Natural killer cell (primary cell): ENCODE results near the gene WAPL. TPM values are rescaled to one million over a fixed set of nuclear protein-coding genes. Genes with fewer than 3 reads are reported as not detected.
"Not testable (repeated sequence)": the region's sequence is repeated elsewhere in the genome, so short reads cannot be mapped to it uniquely, and the experiment has no call there.

Source experiments
- ATAC-seq, 3 donors: fragments of 150-1000 bp in 2 of 3; fragments of 200-7000 bp in 1 of 3; cut with Tn5 transposase; 1 replicate in 1 of 3; 2 replicates in 2 of 3; pipeline ENCODE4 v1.10.0; 2021; ENCODE audit warnings: mild to moderate bottlenecking in 2 of 3, moderate library complexity in 2 of 3
- DNase-seq, 2 donors: peaks; one replicate each; pipeline versions ENCODE4 v3.0.0 to v3.0.0-alpha.2; 2013 to 2021; ENCODE audit warnings: mixed read lengths in 1 of 2
- H3K27ac ChIP-seq: one replicate; pipeline ENCODE4 v1.5.1; 2013; ENCODE audit warnings: mild to moderate bottlenecking, low read length
- H3K27me3 ChIP-seq: one replicate; pipeline ENCODE4 v1.6.1; 2013; ENCODE audit warnings: low read length; ENCODE audit not compliant: control insufficient read depth, insufficient read depth
- H3K36me3 ChIP-seq: one replicate; pipeline ENCODE4 v1.6.1; 2013; ENCODE audit warnings: low read length; ENCODE audit not compliant: control insufficient read depth, insufficient read depth
- H3K4me1 ChIP-seq: one replicate; pipeline ENCODE4 v1.6.1; 2013; ENCODE audit warnings: low read length; ENCODE audit not compliant: control insufficient read depth, insufficient read depth
- H3K4me3 ChIP-seq: one replicate; pipeline ENCODE4 v1.5.1; 2013; ENCODE audit warnings: low read length
- H3K9me3 ChIP-seq: one replicate; pipeline ENCODE4 v1.6.1; 2013; ENCODE audit warnings: low read length; ENCODE audit not compliant: control insufficient read depth, insufficient read depth
- H3K27ac Mint-ChIP-seq, 2 donors: one replicate each; pipeline ENCODE4 v1.8.0; 2022; ENCODE audit warnings: mild to moderate bottlenecking in 2 of 2, mixed read lengths in 2 of 2, moderate library complexity in 1 of 2
- H3K27me3 Mint-ChIP-seq, 2 donors: one replicate each; pipeline ENCODE4 v1.8.0; 2022; ENCODE audit warnings: low read depth in 2 of 2, mixed read lengths in 2 of 2
- H3K36me3 Mint-ChIP-seq: one replicate; pipeline ENCODE4 v1.8.0; 2022; ENCODE audit warnings: mixed read lengths
- H3K4me1 Mint-ChIP-seq, 2 donors: one replicate each; pipeline ENCODE4 v1.8.0; 2022; ENCODE audit warnings: mixed read lengths in 2 of 2
- H3K4me3 Mint-ChIP-seq: one replicate; pipeline ENCODE4 v1.8.0; 2022; ENCODE audit warnings: mild to moderate bottlenecking, moderate library complexity, mixed read lengths
- H3K9me3 Mint-ChIP-seq, 2 donors: one replicate each; pipeline ENCODE4 v1.8.0; 2022; ENCODE audit warnings: mixed read lengths in 2 of 2
- CTCF ChIP-seq: fragments of 200-600 bp; IDR thresholded peaks from one replicate; pipeline ENCODE4 v1.8.0; 2022; ENCODE audit warnings: antibody characterized with exemption
- WGBS: methylation state at CpG from one replicate; pipeline ENCODE4 v1.1.7; 2013; ENCODE audit warnings: missing lambda C conversion rate; ENCODE audit not compliant: insufficient coverage; 5-methylcytosine and 5-hydroxymethylcytosine counted together
- intact Hi-C: fragments of 100-400 bp; cut with micrococcal nuclease; formaldehyde crosslinking; loops from one replicate; pipeline ENCODE4 v1.14.2; 2022
- total RNA-seq, 4 donors: library from RNA; stranded (reverse); fragments of 120-200 nt in 1 of 4; gene quantifications; one replicate each; pipeline versions ENCODE4 v1.2.3 to v1.2.4, GENCODE V29; 2013 to 2022

WAPL gene
- total RNA-seq, 3 donors from 2014 or later (not counting 1 experiment from before 2014, with no cell fraction given), result 41.1 to 51.4 (median 51.1) TPM

DNA sequence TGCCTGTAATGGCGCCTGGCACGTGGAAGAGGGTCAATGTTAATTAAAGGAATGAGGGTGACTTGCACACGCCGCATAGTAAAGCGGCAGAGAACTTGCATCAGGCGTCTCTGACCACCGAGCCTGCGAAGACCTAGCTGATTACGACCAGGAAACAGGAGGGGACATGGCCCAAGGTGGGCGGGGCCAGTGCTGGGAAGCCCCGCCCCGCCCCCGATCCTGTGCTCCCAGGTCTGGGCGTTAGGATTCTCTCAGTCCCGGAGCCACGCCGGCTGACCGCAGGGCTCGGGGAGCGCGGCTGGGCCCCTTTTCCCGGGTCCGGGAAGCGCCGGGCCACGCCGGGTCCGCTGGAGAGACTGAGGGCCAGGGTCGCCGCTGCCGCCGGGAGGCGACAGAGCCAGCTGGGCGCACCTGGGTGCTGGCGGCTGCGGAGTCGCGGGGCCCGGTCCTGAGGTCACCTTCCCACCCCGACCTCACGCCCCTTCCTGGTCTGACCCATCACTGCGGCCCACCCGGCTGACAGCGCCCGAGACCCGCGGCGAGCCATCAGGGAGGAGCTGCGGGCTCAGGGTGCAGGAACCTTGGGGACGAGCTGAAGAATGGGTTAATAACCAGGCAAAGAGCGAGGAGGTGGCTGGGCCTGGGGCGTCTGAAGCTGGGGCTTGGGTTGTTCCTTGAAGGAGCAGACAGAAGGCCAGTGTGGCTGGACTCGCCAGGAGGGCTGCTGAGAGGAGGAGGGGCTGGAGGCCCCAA is 132.0 kb downstream of the WAPL start:
- H3K4me3 ChIP-seq, result peak overlapping the region; percentile 22
- DNase-seq (peak in 1 of 2 donors; percentile 46), ATAC-seq (peak in 2 of 3 donors; percentile 61 to 72)
- H3K27ac ChIP-seq, result no peak overlapping the region
- Mint-ChIP-seq H3K27me3 (peaks cover 35 to 55% of the 10 kb centered on the region in 2 donors), H3K27ac (no peak overlapping the region), H3K36me3 (no peaks in the 10 kb centered on the region), H3K4me3 (peak overlapping the region; percentile 88), H3K9me3 (no peaks in the 10 kb centered on the region), H3K4me1 (peaks cover 0 to 4% of the 10 kb centered on the region in 2 donors)
- peaks cover 13% of the 10 kb centered on the region for H3K27me3 ChIP-seq
- H3K4me1 ChIP-seq, result peaks cover 11% of the 10 kb centered on the region
- no peaks in the 10 kb centered on the region for H3K36me3 ChIP-seq
- intact Hi-C loops, result no loop called here
- no peak for TF ChIP-seq CTCF
- 20% methylated on average over 53 of the region's 53 CpGs for WGBS
- no peaks in the 10 kb centered on the region for H3K9me3 ChIP-seq

GRCh38 chr10:86389109-86389440 is 132.5 kb downstream of the WAPL start:
- intact Hi-C loops, H3K4me1 Mint-ChIP-seq, H3K27ac ChIP-seq, H3K9me3 Mint-ChIP-seq, ATAC-seq, H3K36me3 ChIP-seq, H3K9me3 ChIP-seq, DNase-seq, H3K27ac Mint-ChIP-seq, H3K36me3 Mint-ChIP-seq: not testable (repeated sequence)
- 43% methylated on average over 12 of the region's 12 CpGs for WGBS
- Histone ChIP-seq H3K4me1 (peaks cover 11% of the 10 kb centered on the region), H3K4me3 (peak overlapping the region; percentile 22), H3K27me3 (peaks cover 13% of the 10 kb centered on the region)
- Mint-ChIP-seq H3K4me3 (peak overlapping the region; percentile 88), H3K27me3 (peaks cover 37 to 60% of the 10 kb centered on the region in 2 donors)

DNA sequence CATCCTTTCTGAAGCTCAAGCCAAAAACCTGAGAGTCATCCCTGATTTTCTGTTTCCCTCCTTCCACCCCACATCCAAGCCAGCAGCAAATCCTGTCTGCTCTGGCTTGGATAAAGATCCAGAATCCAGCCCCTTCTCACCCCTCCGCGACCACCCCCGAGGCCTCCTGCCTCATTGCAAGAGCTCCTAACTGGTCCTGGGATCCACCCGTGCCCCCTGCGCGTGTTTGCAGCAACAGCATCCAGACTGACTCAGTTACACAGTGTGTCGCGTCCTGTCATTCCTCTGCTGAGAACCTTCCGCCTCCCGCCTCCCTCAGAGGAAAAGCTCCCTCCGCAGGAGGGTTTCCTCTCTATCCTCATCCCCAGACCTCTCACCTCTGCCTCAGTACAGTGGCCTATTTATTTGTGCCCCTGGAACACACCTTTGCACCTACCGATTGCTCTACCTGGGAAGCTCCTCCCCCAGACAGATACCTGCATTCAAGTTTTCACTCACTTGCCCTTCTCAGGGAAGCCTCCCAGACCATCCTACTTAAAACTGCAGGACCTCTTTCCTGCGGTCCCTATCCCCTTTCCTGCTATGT is 133.4 kb downstream of the WAPL start:
- H3K36me3 Mint-ChIP-seq, result no peaks in the 10 kb centered on the region
- H3K27me3 Mint-ChIP-seq, result peaks cover 40 to 66% of the 10 kb centered on the region in 2 donors
- DNase-seq, result no peak
- Histone ChIP-seq H3K4me1 (peaks cover 11% of the 10 kb centered on the region), H3K4me3 (no peak overlapping the region), H3K27ac (no peak overlapping the region), H3K36me3 (no peaks in the 10 kb centered on the region), H3K9me3 (no peaks in the 10 kb centered on the region), H3K27me3 (peaks cover 13% of the 10 kb centered on the region)
- H3K27ac Mint-ChIP-seq, result no peak overlapping the region
- peaks cover 0 to 4% of the 10 kb centered on the region in 2 donors for H3K4me1 Mint-ChIP-seq
- no peak for ATAC-seq
- H3K9me3 Mint-ChIP-seq, result no peaks in the 10 kb centered on the region
- intact Hi-C loops, result no loop called here
- 61% methylated on average over 13 of the region's 13 CpGs for WGBS
- no peak for TF ChIP-seq CTCF
- peak overlapping the region; percentile 11 for H3K4me3 Mint-ChIP-seq

DNA sequence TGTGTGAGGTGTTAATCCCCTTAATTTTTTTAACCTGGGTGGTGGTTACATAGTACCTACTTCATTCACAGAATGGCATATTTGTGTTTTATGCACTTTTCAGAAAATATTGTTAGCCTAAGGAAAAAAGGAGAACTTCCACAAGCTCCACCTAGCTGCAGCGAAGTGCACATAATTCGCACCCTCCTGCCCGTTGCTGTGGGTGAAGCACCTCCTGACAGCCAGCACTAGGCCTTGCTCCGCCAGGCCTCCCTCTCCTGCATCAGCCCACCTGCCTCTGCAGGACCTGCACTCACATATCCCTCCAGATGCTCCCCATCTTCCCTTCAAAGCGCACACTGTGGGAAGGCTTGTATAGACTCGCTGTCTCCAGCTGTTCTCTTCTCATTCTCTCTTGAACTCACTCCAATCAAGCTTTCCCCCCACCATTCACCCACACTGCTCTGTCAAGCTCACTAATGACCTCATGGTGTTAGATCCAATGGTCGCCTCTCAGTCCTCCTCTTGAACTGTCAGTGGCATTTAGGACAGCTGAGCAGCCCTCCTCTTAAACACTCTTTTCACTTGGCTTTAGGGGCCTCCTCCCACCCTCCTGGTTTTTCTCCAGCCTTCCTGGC is 134.3 kb downstream of the WAPL start:
- Mint-ChIP-seq H3K9me3 (no peaks in the 10 kb centered on the region), H3K4me1 (peaks cover 0 to 4% of the 10 kb centered on the region in 2 donors), H3K27ac (no peak overlapping the region), H3K36me3 (no peaks in the 10 kb centered on the region), H3K4me3 (peak overlapping the region; percentile 21), H3K27me3 (peaks cover 40 to 66% of the 10 kb centered on the region in 2 donors)
- intact Hi-C loops, result no loop called here
- H3K27ac ChIP-seq, result no peak overlapping the region
- H3K9me3 ChIP-seq, result no peaks in the 10 kb centered on the region
- no peak overlapping the region for H3K4me3 ChIP-seq
- H3K27me3 ChIP-seq, result peaks cover 13% of the 10 kb centered on the region
- peaks cover 11% of the 10 kb centered on the region for H3K4me1 ChIP-seq
- TF ChIP-seq CTCF, result no peak
- H3K36me3 ChIP-seq, result no peaks in the 10 kb centered on the region
- WGBS, result 58% methylated on average over 7 of the region's 7 CpGs
- no peak for DNase-seq
- ATAC-seq, result no peak
